ENCODE results near the gene ABHD10. TPM values are rescaled to one million over a fixed set of nuclear protein-coding genes. Genes with fewer than 3 reads are reported as not detected.
"Not testable (repeated sequence)": the region's sequence is repeated elsewhere in the genome, so short reads cannot be mapped to it uniquely, and the experiment has no call there.

Gene ABHD10
- total RNA-seq, 1 donor from 2014 or later = 17.6 TPM

DNA sequence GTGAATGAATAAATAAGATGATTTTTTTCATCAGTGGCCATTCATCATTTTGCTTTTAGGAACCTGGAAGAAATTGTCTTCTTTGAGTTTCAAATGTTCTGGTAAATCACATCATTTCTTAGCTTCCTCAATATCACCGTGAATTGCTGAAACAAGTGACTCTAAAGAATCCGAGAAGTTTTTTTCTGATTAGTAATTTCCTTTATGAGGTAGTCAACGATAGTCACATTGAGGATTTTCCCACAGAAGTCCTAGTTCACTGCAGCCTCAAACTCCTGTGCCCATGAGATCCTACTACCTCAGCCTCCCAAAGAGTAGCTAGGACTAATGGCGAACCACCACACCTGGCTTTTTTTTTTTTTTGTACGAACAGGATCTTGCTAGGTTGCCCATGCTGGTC is 52.1 kb downstream of the ABHD10 start:
- no peak for DNase-seq (ENCODE audit: low spot score)

DNA sequence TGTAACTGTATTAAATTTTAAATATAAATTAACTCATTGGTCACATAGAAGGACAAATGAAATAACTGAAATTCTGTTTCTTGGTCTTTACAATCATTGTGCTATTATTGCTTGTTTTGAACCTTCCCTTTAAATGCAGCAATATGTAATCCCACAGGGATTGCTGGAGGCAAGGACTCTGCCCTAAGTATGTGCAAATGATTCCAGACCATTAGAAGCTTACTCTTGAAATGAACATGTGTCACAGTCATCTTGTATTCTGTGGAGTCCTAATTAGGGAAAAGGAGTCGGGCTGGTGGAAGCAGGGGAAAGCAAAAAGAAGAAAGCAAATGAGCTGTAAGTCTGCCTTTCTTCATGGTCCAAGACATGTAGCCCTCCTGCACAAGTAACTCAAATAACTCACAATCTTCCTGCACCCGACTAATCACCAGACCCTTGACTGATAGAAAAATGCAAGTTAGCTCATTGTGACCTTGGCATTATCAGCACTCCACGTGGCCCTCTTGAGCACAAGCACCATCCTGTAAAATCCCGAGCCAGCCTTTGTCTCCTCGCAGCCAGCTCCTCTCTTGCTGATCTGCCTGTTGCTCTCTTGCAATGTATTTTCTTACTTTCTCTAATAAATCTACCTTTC is 53.4 kb downstream of the ABHD10 start:
- DNase-seq (ENCODE audit: low spot score) = no peak

DNA sequence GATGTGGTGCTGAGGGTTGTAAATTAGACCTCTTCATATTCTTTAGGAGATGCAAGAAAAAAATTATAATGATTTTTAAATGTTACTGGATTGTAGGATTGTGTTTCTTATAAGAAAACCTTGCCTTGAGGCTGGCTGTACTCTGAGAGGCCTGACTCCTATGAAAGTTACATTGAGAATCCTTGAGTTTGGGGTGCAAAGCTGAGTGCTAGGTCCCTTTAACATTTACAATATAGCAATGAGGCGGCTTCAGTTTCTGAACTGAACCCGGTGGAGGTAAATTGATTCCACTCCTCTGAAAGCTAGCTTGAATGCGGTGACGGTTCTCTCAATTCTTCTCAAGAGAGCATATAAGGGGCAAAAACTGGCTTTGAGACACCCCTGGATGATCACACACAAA is 55.6 kb downstream of the ABHD10 start, which contains the start of gene TMPRSS7:
TSS of gene TMPRSS7 (plus strand) at position 301 of the 400 bp plus-strand sequence. CDS start 110 bp downstream, outside the sequence.
- DNase-seq (ENCODE audit: low spot score) = no peak

DNA sequence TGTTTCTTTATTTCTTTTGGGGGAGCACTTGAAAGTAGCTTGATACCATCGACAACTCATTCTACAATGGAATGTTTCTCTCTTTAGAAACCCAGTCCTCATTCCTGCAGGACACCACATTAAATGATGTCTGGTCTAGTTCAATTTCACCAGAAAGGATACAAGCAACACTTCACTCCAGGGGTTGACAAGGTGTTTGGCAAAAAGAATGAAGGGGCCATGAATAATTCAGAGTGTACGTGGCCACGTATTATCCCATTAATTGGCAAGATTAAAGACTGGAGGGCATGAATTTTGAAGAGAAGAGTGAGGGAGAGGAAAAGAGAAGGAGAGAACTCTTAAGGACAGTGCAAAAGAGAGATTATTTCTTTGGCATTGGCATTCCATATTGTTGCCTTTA is 56.4 kb downstream of the ABHD10 start:
- DNase-seq (ENCODE audit: low spot score) = no peak

DNA sequence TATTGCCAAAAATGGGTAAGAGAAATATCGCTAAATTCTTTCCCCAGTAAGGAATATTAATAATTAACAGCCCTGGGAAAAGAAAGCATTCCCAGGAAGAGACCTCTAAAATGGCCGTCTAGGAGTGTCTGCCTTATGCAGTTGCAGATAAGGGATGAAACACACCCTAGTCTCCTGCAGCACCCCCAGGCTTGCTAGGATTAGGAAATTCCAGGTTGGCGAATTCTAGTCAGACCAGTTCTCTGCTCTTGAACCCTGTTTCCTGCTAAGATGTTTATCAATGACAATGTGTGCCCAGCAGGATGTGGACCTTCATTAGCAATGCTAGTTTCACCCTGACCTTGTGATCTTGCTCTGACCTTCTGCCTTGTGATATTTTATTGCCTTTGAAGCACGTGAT is 58.4 kb downstream of the ABHD10 start:
- DNase-seq (ENCODE audit: low spot score) = not testable (repeated sequence)

DNA sequence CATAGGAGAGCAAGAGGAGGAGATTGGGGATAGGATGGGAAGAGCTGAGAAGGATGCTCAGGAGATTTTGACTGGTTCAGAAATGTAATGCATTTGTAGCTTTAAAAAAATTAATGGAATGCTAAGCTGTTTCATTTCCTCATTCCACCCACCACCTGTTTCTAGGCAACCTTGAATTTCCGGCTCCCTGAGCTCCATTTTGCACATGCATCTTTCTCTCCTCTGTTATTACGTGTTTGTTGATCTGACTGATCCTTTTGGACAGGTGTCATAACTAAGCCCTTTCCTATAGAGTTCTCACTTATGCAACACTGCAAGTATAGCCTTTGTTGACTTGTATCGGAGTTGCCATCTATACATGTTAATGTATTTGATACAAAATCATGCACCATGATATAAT is 60.0 kb downstream of the ABHD10 start:
- no peak for DNase-seq (ENCODE audit: low spot score)

DNA sequence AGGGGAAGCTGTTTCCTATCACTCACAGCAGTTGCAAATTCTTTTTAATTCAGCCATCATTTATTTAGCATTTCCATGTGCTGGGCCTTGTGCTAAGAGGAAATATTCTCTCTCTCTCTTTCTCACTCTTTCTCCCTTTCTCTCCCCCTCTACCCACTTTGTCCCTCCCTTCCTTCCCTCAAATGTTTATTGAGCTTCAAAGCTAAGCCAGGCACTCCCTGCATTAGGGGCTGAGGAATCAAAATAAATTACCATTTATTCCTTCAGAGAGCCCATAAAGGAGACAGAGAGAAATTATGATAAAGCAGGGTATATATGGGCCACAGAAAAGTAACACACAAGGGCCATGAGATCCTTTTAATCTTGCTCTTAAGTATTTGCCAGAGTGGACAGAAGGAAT is 62.5 kb downstream of the ABHD10 start:
- DNase-seq (ENCODE audit: low spot score) = no peak

DNA sequence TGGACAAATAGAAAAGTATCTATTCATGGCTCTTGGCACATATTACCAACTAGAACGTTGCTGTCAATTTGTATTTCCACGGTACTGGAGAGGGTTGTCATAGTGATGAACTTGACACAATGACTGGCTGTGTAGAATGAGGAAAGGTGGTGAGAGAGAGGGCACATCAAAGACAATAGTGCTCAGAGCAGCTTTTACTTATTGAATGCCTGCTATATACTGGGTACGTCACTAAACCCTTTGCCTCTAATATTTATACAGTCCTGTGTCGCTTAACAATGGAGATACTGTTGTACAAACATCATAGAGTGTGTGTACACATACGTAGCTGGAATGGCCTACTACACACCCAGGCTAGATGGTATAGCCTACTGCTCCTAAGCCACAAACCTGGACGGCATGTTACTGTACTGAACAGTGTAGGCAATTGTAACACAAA is 64.0 kb downstream of the ABHD10 start:
- DNase-seq (ENCODE audit: low spot score) = no peak

Other genes starting within 250 kb of the ABHD10 start
- gene PHLDB2, start 119.8 kb upstream of the ABHD10 start, total RNA-seq = 142 TPM
- gene TAGLN3, start 19.9 kb downstream of the ABHD10 start, total RNA-seq = not detected
- gene TMPRSS7, start 55.7 kb downstream of the ABHD10 start, total RNA-seq = not detected
- 3.6 TPM for gene C3orf52, start 107.4 kb downstream of the ABHD10 start, total RNA-seq
- not detected for gene GCSAM, start 154.2 kb downstream of the ABHD10 start, total RNA-seq

All from mesenteric fat pad (tissue), 1 donor.